A549 (cell line): ENCODE data around the gene SLC35F3. TPM values are rescaled to one million over a fixed set of nuclear protein-coding genes. Genes with fewer than 3 reads are reported as not detected.
A peak's percentile ranks its signal among the peaks of the same experiment; 100 is the strongest.

ENCODE experiments used
- ATAC-seq, 2 experiments: fragments of 200-7000 bp in 1 of 2; fragments of >200 bp in 1 of 2; cut with Nextera tagmentation in 1 of 2; cut with Tn5 transposase in 1 of 2; 3 replicates each; pipeline versions ENCODE4 v1.8.0 to v1.9.1; 2018 to 2020; ENCODE audit warnings: mild to moderate bottlenecking in 1 of 2, moderate library complexity in 1 of 2
- CTCF ChIA-PET: fragments of 300-600 bp; sonication (Branson Sonifier 250); formaldehyde crosslinking; extraction: SDS; loops from one replicate; lab custom pipeline; 2021; ENCODE audit warnings: antibody characterized with exemption, inconsistent platforms; lab: Yijun Ruan, JAX
- POLR2A ChIA-PET: fragments of 350-600 bp; formaldehyde crosslinking; extraction: SDS; loops from one replicate; lab custom pipeline; 2021; ENCODE audit warnings: antibody characterized with exemption, inconsistent platforms; lab: Yijun Ruan, JAX
- DNase-seq, 2 experiments: peaks; one replicate each; pipeline versions ENCODE4 v3.0.0 to v3.0.0-alpha.2; 2011 to 2016; ENCODE audit warnings: low read depth in 1 of 2, low spot score in 1 of 2
- FAIRE-seq: peaks from 2 replicates; lab custom pipeline; 2011; peaks lifted over from hg19 to GRCh38; lab: Jason Lieb, UNC
- H3K27ac ChIP-seq, 2 experiments: fragments of >200 bp; sonication (Bioruptor Twin); formaldehyde crosslinking; 3 replicates each; pipeline ENCODE4 v1.5.1; 2016 to 2017
- H3K4me1 ChIP-seq: fragments of >200 bp; sonication (Bioruptor Twin); formaldehyde crosslinking; 3 replicates; pipeline ENCODE4 v1.6.1; 2016
- H3K4me2 ChIP-seq: fragments of >200 bp; sonication (Bioruptor Twin); formaldehyde crosslinking; 3 replicates; pipeline ENCODE4 v1.6.1; 2016
- H3K4me3 ChIP-seq: fragments of >200 bp; sonication (Bioruptor Twin); formaldehyde crosslinking; 3 replicates; pipeline ENCODE4 v1.5.1; 2016
- H3K9me3 ChIP-seq: fragments of >200 bp; sonication (Bioruptor Twin); formaldehyde crosslinking; 3 replicates; pipeline ENCODE4 v1.6.1; 2016
- BHLHE40 ChIP-seq: IDR thresholded peaks from 2 replicates; pipeline ENCODE4 v1.6.1; 2012; ENCODE audit warnings: low read depth, low read length, inconsistent platforms
- CBX2 ChIP-seq: fragments of 200-600 bp; sonication (generic); IDR thresholded peaks from 2 replicates; pipeline ENCODE4 v1.6.1; 2016; ENCODE audit warnings: low read depth, mild to moderate bottlenecking, borderline replicate concordance
- CHD2 ChIP-seq: fragments of 150-350 bp; IDR thresholded peaks from 2 replicates; pipeline ENCODE4 v1.6.1; 2014; ENCODE audit warnings: low read length; ENCODE audit not compliant: partially characterized antibody
- CHD4 ChIP-seq: fragments of 200-600 bp; sonication (generic); IDR thresholded peaks from 2 replicates; pipeline ENCODE4 v1.6.1; 2016; ENCODE audit warnings: antibody characterized with exemption, mild to moderate bottlenecking, borderline replicate concordance
- FOSB ChIP-seq: fragments of 250-450 bp; sonication (Bioruptor Pico); IDR thresholded peaks from 2 replicates; pipeline ENCODE4 v1.5.0; 2020; ENCODE audit warnings: mild to moderate bottlenecking, moderate library complexity
- HOXA7 ChIP-seq: fragments of 250-450 bp; sonication (Bioruptor Pico); IDR thresholded peaks from 2 replicates; pipeline ENCODE4 v1.5.0; 2020; ENCODE audit warnings: mild to moderate bottlenecking, moderate library complexity
- HOXB13 ChIP-seq: fragments of 250-450 bp; sonication (Bioruptor Pico); IDR thresholded peaks from 2 replicates; pipeline ENCODE4 v1.5.0; 2020; ENCODE audit warnings: low read depth, mild to moderate bottlenecking, moderate library complexity
- JUNB ChIP-seq: fragments of >200 bp; sonication (Bioruptor Twin); formaldehyde crosslinking; IDR thresholded peaks from 2 replicates; pipeline ENCODE4 v1.6.1; 2016
- KDM5A ChIP-seq: fragments of 200-600 bp; sonication (generic); IDR thresholded peaks from 2 replicates; pipeline ENCODE4 v1.6.1; 2016; ENCODE audit warnings: antibody characterized with exemption, mild to moderate bottlenecking
- NFE2L2 ChIP-seq: fragments of 150-350 bp; conservative IDR thresholded peaks from 2 replicates; pipeline ENCODE4 v1.6.1; 2014; ENCODE audit warnings: low read length
- NR3C1 ChIP-seq: fragments of >200 bp; sonication (Bioruptor Twin); formaldehyde crosslinking; IDR thresholded peaks from 3 replicates; pipeline ENCODE4 v1.6.1; 2017
- PHF8 ChIP-seq: fragments of 200-600 bp; sonication (generic); IDR thresholded peaks from 2 replicates; pipeline ENCODE4 v1.6.1; 2016; ENCODE audit warnings: low read depth, mild to moderate bottlenecking, antibody characterized with exemption, moderate library complexity, borderline replicate concordance
- RCOR1 ChIP-seq: fragments of 150-350 bp; IDR thresholded peaks from 2 replicates; pipeline ENCODE4 v1.6.1; 2014; ENCODE audit warnings: antibody characterized with exemption, low read length, low read depth
- RFX5 ChIP-seq: fragments of 450-650 bp; IDR thresholded peaks from 2 replicates; pipeline ENCODE4 v1.7.1; 2014; ENCODE audit warnings: antibody characterized with exemption, mild to moderate bottlenecking, moderate library complexity
- RNF2 ChIP-seq: fragments of 200-600 bp; sonication (generic); IDR thresholded peaks from 2 replicates; pipeline ENCODE4 v1.6.1; 2016; ENCODE audit warnings: low read depth, mild to moderate bottlenecking, antibody characterized with exemption, moderate library complexity, borderline replicate concordance
- SMC3 ChIP-seq: fragments of >200 bp; sonication (Bioruptor Twin); formaldehyde crosslinking; IDR thresholded peaks from 3 replicates; pipeline ENCODE4 v1.6.1; 2018; ENCODE audit warnings: inconsistent platforms
- ZC3H11A ChIP-seq: fragments of 450-650 bp; IDR thresholded peaks from 2 replicates; pipeline ENCODE4 v1.6.1; 2014; ENCODE audit warnings: antibody characterized with exemption, mild to moderate bottlenecking
- WGBS: methylation state at CpG from one replicate; pipeline ENCODE4 v1.1.6; 2017; ENCODE audit errors: missing lambda C conversion rate; 5-methylcytosine and 5-hydroxymethylcytosine counted together
- polyA plus RNA-seq, 4 experiments: library from polyadenylated mRNA; depleted of rRNA in 3 of 4; stranded (reverse); fragments of >200 nt; fragmentation: RNase III in 1 of 4; extraction: RNeasy Plus Mini Kit Qiagen cat#74134 plus additional on column Dnase treatment in 1 of 4; gene quantifications; 2 replicates in 3 of 4; 3 replicates in 1 of 4; pipeline ENCODE4 v1.2.3, GENCODE V29; 2011 to 2017
- TF ChIP-seq, protein P1 (sequence below): fragments of >200 bp; sonication (Bioruptor Twin); formaldehyde crosslinking; IDR thresholded peaks from 2 replicates; pipeline ENCODE4 v1.6.1; 2016
- TF ChIP-seq, protein P2 (sequence below): fragments of 250-450 bp; sonication (Bioruptor Pico); IDR thresholded peaks from 2 replicates; pipeline ENCODE4 v1.5.0; 2020; ENCODE audit warnings: low read depth, mild to moderate bottlenecking, moderate library complexity
- TF ChIP-seq, protein P3 (sequence below): fragments of 150-350 bp; IDR thresholded peaks from 2 replicates; pipeline ENCODE4 v1.6.1; 2014; ENCODE audit warnings: low read depth, mild to moderate bottlenecking, low read length
- TF ChIP-seq, protein P4 (sequence below): fragments of 250-450 bp; sonication (Bioruptor Pico); IDR thresholded peaks from 2 replicates; pipeline ENCODE4 v1.5.0; 2021; ENCODE audit warnings: mild to moderate bottlenecking, moderate library complexity, borderline replicate concordance

SLC35F3 gene
- polyA plus RNA-seq, 2 of the 4 experiments (the other 2 are of a cell fraction) = 5.5 to 7.8 TPM

DNA sequence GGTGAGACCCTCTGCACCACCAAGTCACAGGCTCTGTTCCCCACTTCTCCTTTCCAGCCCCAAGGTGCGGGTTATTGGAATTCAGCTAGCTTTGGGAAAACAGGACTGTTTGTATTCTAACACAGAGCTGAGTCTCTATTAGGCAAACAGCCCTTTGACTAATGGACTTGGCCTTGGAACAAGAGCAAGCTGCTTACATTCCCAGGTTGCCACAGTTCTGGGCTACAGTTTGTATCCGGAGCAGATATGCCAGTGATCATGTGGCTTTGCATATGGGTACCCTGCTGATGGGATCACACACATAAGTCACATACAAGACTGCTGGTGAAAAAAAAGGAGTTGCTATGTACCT is 358.3 kb downstream of the SLC35F3 start:
- TF ChIP-seq RCOR1 = no peak
- no peak for TF ChIP-seq FOSB (CRISPR knock-in tag)
- no peak for TF ChIP-seq RNF2
- TF ChIP-seq HOXB13 (CRISPR knock-in tag) = no peak
- TF ChIP-seq NFE2L2 = no peak
- TF ChIP-seq, protein P1, sequence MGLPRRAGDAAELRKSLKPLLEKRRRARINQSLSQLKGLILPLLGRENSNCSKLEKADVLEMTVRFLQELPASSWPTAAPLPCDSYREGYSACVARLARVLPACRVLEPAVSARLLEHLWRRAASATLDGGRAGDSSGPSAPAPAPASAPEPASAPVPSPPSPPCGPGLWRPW = no peak
- TF ChIP-seq, protein P2, sequence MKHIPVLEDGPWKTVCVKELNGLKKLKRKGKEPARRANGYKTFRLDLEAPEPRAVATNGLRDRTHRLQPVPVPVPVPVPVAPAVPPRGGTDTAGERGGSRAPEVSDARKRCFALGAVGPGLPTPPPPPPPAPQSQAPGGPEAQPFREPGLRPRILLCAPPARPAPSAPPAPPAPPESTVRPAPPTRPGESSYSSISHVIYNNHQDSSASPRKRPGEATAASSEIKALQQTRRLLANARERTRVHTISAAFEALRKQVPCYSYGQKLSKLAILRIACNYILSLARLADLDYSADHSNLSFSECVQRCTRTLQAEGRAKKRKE = no peak
- TF ChIP-seq HOXA7 (CRISPR knock-in tag) = no peak
- TF ChIP-seq, protein P3, sequence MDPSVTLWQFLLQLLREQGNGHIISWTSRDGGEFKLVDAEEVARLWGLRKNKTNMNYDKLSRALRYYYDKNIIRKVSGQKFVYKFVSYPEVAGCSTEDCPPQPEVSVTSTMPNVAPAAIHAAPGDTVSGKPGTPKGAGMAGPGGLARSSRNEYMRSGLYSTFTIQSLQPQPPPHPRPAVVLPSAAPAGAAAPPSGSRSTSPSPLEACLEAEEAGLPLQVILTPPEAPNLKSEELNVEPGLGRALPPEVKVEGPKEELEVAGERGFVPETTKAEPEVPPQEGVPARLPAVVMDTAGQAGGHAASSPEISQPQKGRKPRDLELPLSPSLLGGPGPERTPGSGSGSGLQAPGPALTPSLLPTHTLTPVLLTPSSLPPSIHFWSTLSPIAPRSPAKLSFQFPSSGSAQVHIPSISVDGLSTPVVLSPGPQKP = no peak
- TF ChIP-seq NR3C1 = no peak
- TF ChIP-seq, protein P4, sequence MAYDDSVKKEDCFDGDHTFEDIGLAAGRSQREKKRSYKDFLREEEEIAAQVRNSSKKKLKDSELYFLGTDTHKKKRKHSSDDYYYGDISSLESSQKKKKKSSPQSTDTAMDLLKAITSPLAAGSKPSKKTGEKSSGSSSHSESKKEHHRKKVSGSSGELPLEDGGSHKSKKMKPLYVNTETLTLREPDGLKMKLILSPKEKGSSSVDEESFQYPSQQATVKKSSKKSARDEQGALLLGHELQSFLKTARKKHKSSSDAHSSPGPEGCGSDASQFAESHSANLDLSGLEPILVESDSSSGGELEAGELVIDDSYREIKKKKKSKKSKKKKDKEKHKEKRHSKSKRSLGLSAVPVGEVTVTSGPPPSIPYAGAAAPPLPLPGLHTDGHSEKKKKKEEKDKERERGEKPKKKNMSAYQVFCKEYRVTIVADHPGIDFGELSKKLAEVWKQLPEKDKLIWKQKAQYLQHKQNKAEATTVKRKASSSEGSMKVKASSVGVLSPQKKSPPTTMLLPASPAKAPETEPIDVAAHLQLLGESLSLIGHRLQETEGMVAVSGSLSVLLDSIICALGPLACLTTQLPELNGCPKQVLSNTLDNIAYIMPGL = no peak
- TF ChIP-seq CHD2 = no peak
- no peak for TF ChIP-seq CBX2
- no peak for TF ChIP-seq SMC3
- DNase-seq (no peak), ATAC-seq (peak; percentile 46 to 53; a peak in 5 of 6 replicates), FAIRE-seq (no peak)
- Histone ChIP-seq H3K4me2 (no peak overlapping the region), H3K4me1 (peaks cover 21% of the 10 kb centered on the region; the same call in 2 of the 3 replicates), H3K4me3 (no peak overlapping the region), H3K9me3 (peaks cover 4% of the 10 kb centered on the region; the same call in 1 of the 3 replicates), H3K27ac (no peak overlapping the region; a peak in 1 of 6 replicates)
- POLR2A ChIA-PET = interaction anchor here (1.1 kb wide), 1 partner anchor 81 kb away, joined by 7 read pairs; no protein-coding TSS in a partner anchor
- WGBS = 100% methylated on average over 1 of the region's 2 CpGs
- CTCF ChIA-PET = interaction anchor here (1.0 to 3.1 kb wide), 5 partner anchors 11 to 47 kb away, joined by 3 to 14 read pairs (median 3); no protein-coding TSS in a partner anchor

DNA sequence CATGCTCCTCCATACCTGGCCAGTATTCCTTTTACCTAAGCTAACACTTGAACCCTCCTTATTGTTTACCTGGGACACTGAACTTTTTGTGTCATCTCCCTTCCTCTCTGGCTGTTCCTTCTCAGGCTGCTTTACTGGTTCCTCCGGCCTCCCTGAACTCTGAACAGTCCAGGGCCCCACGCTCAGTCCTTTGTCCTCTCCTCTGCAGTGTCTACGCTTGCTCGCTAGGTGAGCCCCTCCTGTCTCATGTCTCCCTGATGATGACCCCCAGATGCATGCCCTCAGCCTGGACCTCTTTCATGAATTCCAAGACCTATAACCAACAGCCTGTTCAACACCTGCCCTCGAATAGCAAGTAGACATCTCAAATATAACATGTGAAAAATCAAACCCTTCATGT is 360.4 kb downstream of the SLC35F3 start:
- WGBS = 78% methylated on average over 5 of the region's 5 CpGs
- POLR2A ChIA-PET = no interaction called here

More for the DNA sequence above, 360.4 kb downstream of the SLC35F3 start:
- H3K4me3 ChIP-seq = no peak overlapping the region
- H3K4me2 ChIP-seq = no peak overlapping the region
- FAIRE-seq = no peak
- CTCF ChIA-PET = interaction anchor here (3.1 kb wide), 1 partner anchor 45 kb away, joined by 14 read pairs; no protein-coding TSS in a partner anchor
- TF ChIP-seq, protein P2 = no peak
- no peak for TF ChIP-seq PHF8
- no peak for TF ChIP-seq KDM5A
- TF ChIP-seq RFX5 = no peak
- no peak for TF ChIP-seq RNF2
- TF ChIP-seq BHLHE40 = no peak
- no peak for TF ChIP-seq ZC3H11A
- no peak for TF ChIP-seq HOXA7 (CRISPR knock-in tag)
- no peak for TF ChIP-seq JUNB
- no peak for TF ChIP-seq CHD4
- peaks cover 21% of the 10 kb centered on the region; the same call in 2 of the 3 replicates for H3K4me1 ChIP-seq
- no peak overlapping the region for H3K27ac ChIP-seq
- no peaks in the 10 kb centered on the region for H3K9me3 ChIP-seq
- DNase-seq = no peak
- no peak for ATAC-seq
